Left lung (tissue), 14 donors: ENCODE data around the gene GPR12. TPM values are rescaled to one million over a fixed set of nuclear protein-coding genes. Genes with fewer than 3 reads are reported as not detected.

ENCODE experiments used
- ATAC-seq: fragments of 200-7000 bp; cut with Tn5 transposase; one replicate; pipeline ENCODE4 v1.9.1; 2020; ENCODE audit warnings: moderate library complexity
- DNase-seq, 4 donors: peaks; one replicate each; pipeline ENCODE4 v3.0.0-alpha.2; 2013 to 2020
- H3K27ac ChIP-seq, 2 donors: fragments of 200-600 bp; sonication (generic) in 1 of 2; one replicate each; pipeline versions ENCODE4 v1.5.0 to v1.8.0; 2020 to 2021
- H3K27me3 ChIP-seq, 2 donors: fragments of 200-600 bp; sonication (generic) in 1 of 2; one replicate each; pipeline versions ENCODE4 v1.5.0 to v1.8.0; 2020 to 2021
- H3K36me3 ChIP-seq, 2 donors: fragments of 200-600 bp; sonication (generic) in 1 of 2; one replicate each; pipeline versions ENCODE4 v1.5.0 to v1.8.0; 2020 to 2021
- H3K4me1 ChIP-seq, 2 donors: fragments of 200-600 bp; one replicate each; pipeline ENCODE4 v1.8.0; 2021
- H3K4me3 ChIP-seq, 2 donors: fragments of 200-600 bp; sonication (generic) in 1 of 2; one replicate each; pipeline versions ENCODE4 v1.5.0 to v1.8.0; 2020 to 2021; ENCODE audit warnings: mild to moderate bottlenecking in 1 of 2
- H3K9me3 ChIP-seq, 2 donors: fragments of 200-600 bp; sonication (generic) in 1 of 2; one replicate each; pipeline versions ENCODE4 v1.5.0 to v1.8.0; 2020 to 2021
- intact Hi-C, 2 donors: fragments of 100-400 bp; cut with DNase I; formaldehyde crosslinking; loops; one replicate each; pipeline versions ENCODE4 v1.11.2 to v1.14.2; 2022
- long read RNA-seq, 12 donors: library from polyadenylated mRNA in 2 of 12; unstranded in 2 of 12; transcript quantifications; one replicate each; pipeline ENCODE4 v2.0.0 and lab custom pipeline, GENCODE V29; 2019 to 2026
- polyA plus RNA-seq, 6 donors: library from polyadenylated mRNA; unstranded; fragments of 120-200 nt; gene quantifications; one replicate each; pipeline ENCODE4 v1.2.1, GENCODE V29; 2013; ENCODE audit not compliant: insufficient read length in 6 of 6
- total RNA-seq, 2 donors: library from RNA; stranded (reverse); fragmentation: NEBNext Ultra II Directional; extraction: Animal tissue kit (Norgen Biotek cat#: 25700); gene quantifications; one replicate each; pipeline ENCODE4 v1.2.1, GENCODE V29; 2021
- TF ChIP-seq, protein P1 (sequence below), 2 donors: fragments of 200-600 bp; sonication (generic) in 1 of 2; IDR thresholded peaks; one replicate each; pipeline versions ENCODE4 v1.5.0 to v1.8.0; 2021; ENCODE audit warnings: antibody characterized with exemption in 2 of 2
- donor health status: DM: no; HTN: yes; CAD: no.
- donor health status: DM: no; HTN: no; CAD: no.

GPR12 gene, protein sequence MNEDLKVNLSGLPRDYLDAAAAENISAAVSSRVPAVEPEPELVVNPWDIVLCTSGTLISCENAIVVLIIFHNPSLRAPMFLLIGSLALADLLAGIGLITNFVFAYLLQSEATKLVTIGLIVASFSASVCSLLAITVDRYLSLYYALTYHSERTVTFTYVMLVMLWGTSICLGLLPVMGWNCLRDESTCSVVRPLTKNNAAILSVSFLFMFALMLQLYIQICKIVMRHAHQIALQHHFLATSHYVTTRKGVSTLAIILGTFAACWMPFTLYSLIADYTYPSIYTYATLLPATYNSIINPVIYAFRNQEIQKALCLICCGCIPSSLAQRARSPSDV
- total RNA-seq (not detected), polyA plus RNA-seq (under 1 TPM in 3 of 6 donors, not detected in 3; 0.04 to 0.06 (median 0.04) TPM)
- long read RNA-seq, donor 1 = 0 reads
- long read RNA-seq, donor 2 = 0 reads
- long read RNA-seq, donor 3 = 0 reads
- long read RNA-seq, donor 4 = 0 reads
- long read RNA-seq, donor 5 = 0 reads
- long read RNA-seq, donor 6, partial matches to known transcripts = 0 of 1 reads
- long read RNA-seq, donor 6, other reads (novel, unspliced or antisense) = 0 of 1 reads
- long read RNA-seq, donor 7 = 0 reads
- long read RNA-seq, donor 8 = 0 reads
- long read RNA-seq, donor 9 = 0 reads
- long read RNA-seq, donor 10 = 0 reads
- long read RNA-seq, donor 11, full-length matches to known transcripts = 12 of 12 reads
- long read RNA-seq, donor 11, partial matches to known transcripts = 0 of 12 reads
- long read RNA-seq, donor 11, other reads (novel, unspliced or antisense) = 0 of 12 reads
- long read RNA-seq, donor 12 = 0 reads

DNA sequence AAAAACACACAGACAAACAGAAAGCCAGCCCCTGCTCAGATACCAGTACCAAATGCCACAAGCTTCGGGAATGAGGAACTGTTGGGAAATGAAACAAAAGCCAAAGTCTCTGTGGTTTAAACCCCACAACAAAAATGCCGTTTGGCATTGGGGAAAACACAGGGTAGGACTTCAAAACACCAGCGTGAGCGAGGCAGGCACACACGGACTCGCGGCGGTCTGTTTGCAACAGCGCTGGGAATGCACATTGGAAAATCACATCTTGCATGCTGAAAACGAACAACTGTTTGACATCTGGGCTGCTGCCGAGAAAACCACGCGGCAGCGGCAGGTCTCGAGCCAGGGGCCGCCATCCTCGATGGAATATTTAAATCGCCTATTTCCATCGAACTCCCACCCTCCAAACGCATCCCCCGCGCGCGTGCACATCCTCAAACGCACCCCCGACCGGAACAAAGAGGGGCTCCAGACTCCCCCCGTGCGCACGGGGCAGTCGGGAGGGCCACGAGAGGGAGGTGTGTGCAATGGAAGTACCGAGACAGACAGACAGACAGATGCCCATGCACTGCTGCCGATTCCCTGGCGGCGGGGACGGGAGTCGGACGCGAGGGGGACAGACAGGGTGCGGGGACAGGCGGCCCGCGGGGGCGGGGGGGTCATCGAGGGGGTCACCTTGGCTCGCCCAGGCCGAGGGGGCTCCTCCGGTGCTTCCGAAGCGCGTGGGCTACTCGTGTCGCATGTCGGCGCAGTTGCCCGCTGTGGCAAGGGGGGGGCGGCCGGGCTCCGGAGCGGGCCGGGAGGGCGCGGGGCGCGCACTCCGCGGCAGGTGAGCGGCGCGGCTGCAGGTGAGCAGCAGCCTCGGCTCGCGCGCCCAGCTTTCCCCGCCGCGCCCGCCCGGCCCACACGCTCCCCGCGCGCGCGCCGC, at the start of gene GPR12:
TSS of gene GPR12 (minus strand) at position 880 of the 925 bp plus-strand sequence. CDS start 959 bp downstream, outside the sequence.
- intact Hi-C loops = no loop called here
- no peak within 1 kb of the TSS for H3K27ac ChIP-seq
- H3K4me3 ChIP-seq = peak within 1 kb of the TSS; percentile 2 to 10
- peaks cover 42 to 93% of the 10 kb centered on the region in 2 donors for H3K27me3 ChIP-seq
- TF ChIP-seq, protein P1, sequence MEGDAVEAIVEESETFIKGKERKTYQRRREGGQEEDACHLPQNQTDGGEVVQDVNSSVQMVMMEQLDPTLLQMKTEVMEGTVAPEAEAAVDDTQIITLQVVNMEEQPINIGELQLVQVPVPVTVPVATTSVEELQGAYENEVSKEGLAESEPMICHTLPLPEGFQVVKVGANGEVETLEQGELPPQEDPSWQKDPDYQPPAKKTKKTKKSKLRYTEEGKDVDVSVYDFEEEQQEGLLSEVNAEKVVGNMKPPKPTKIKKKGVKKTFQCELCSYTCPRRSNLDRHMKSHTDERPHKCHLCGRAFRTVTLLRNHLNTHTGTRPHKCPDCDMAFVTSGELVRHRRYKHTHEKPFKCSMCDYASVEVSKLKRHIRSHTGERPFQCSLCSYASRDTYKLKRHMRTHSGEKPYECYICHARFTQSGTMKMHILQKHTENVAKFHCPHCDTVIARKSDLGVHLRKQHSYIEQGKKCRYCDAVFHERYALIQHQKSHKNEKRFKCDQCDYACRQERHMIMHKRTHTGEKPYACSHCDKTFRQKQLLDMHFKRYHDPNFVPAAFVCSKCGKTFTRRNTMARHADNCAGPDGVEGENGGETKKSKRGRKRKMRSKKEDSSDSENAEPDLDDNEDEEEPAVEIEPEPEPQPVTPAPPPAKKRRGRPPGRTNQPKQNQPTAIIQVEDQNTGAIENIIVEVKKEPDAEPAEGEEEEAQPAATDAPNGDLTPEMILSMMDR (IDR thresholded peaks at IDR 0.05) = no peak
- H3K4me1 ChIP-seq = peaks cover 0 to 9% of the 10 kb centered on the region in 2 donors
- no peaks in the 10 kb centered on the region for H3K36me3 ChIP-seq
- DNase-seq = peak in 3 of 4 donors; percentile 30 to 49 (median 33)
- no peaks in the 10 kb centered on the region for H3K9me3 ChIP-seq
- ATAC-seq = no peak

DNA sequence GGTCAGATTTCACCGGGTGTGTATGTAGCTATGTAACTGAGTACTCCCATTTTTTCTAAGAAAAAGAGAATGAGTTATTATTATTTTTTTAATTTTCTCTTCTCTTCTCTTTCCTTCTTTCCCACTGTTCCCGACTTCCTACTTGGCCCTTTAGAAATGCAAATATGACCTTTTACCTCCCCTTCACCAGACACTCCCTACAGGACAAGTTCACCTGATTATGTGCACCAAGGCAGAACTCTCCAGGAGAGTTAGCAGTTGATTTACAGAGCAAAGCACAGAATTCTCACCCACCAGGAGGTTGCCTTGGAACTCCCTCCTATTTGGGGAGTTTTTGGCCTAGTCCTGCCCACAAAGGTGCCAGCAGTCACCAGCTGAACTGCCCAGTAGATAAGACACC, 49.5 kb upstream of the GPR12 start:
- H3K27me3 ChIP-seq = peaks cover 0 to 8% of the 10 kb centered on the region in 2 donors
- H3K4me3 ChIP-seq = no peak overlapping the region
- ATAC-seq (no peak), DNase-seq (no peak)
- no peaks in the 10 kb centered on the region for H3K9me3 ChIP-seq
- intact Hi-C loops = no loop called here
- H3K4me1 ChIP-seq = no peaks in the 10 kb centered on the region
- TF ChIP-seq, protein P1 (IDR thresholded peaks at IDR 0.05) = no peak
- no peaks in the 10 kb centered on the region for H3K36me3 ChIP-seq
- H3K27ac ChIP-seq = no peak overlapping the region

DNA sequence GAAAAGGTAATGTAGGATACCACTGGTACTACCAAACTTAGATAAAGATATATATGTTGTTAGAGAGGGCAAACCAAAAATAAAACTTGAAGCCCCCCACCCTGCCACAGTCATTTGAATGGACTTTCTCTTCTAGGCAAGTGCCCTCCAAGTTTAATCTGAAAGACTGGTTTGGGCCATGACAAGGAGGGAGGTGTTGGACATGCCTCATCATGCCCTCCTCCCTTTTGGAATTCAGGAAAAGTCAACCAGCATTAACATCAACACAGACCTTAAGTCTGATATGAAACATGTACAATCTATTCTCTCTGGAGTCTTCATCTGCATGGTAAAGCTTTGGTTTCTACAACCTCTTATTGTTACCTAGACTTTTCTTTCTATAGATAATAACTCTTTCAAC, 46.3 kb upstream of the GPR12 start:
- TF ChIP-seq, protein P1 (IDR thresholded peaks at IDR 0.05) = no peak
- no peak for ATAC-seq
- intact Hi-C loops = no loop called here
- H3K27me3 ChIP-seq = peaks cover 0 to 8% of the 10 kb centered on the region in 2 donors
- H3K4me3 ChIP-seq = no peak overlapping the region
- DNase-seq = no peak
- no peaks in the 10 kb centered on the region for H3K4me1 ChIP-seq
- no peaks in the 10 kb centered on the region for H3K36me3 ChIP-seq
- H3K9me3 ChIP-seq = peaks cover 0 to 5% of the 10 kb centered on the region in 2 donors
- H3K27ac ChIP-seq = no peak overlapping the region

DNA sequence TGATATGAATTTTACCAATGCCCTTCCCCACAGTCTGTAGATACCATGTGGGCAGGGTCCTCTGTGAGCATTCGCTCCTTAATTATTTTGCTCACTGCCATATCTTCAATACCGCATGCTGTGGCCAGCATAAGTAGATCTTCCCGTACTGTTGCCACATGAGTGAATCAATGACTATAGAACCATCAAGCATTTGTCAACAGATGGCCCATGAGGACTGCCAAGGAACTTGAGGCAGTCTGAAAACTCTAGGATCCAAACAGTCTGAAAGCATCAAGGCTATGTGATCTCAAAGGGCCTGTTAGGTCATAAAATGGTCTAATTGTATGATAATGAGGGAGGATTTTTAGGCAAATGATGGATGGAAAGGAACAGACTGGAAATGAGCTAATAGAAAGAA, 27.4 kb upstream of the GPR12 start:
- TF ChIP-seq, protein P1 (IDR thresholded peaks at IDR 0.05) = no peak
- no peak overlapping the region for H3K4me3 ChIP-seq
- no peaks in the 10 kb centered on the region for H3K9me3 ChIP-seq
- ATAC-seq = no peak
- H3K36me3 ChIP-seq = no peaks in the 10 kb centered on the region
- H3K4me1 ChIP-seq = peaks cover 0 to 3% of the 10 kb centered on the region in 2 donors
- H3K27me3 ChIP-seq = peaks cover 0 to 24% of the 10 kb centered on the region in 2 donors
- no peak for DNase-seq
- H3K27ac ChIP-seq = no peak overlapping the region
- intact Hi-C loops = no loop called here
